Measurements from ENCODE around the gene AP5B1. TPM values are rescaled to one million over a fixed set of nuclear protein-coding genes. Genes with fewer than 3 reads are reported as not detected.

The AP5B1 gene
- total and polyA plus RNA-seq, 2 of the 8 experiments (the other 6 are each of a cell fraction or from before 2014, with no cell fraction given): 7.6 to 10.0 TPM

- no peak for TF ChIP-seq RFX5 (IDR thresholded peaks at IDR 0.05; ENCODE audit: borderline replicate concordance, low read depth, low read length)
Measured at GRCh38 chr11:65776710-65777141, 4.0 kb downstream of the AP5B1 start (continued).
